HCT116 (cell line): Measurements from ENCODE around the gene SLC25A41. TPM values are rescaled to one million over a fixed set of nuclear protein-coding genes. Genes with fewer than 3 reads are reported as not detected.

ENCODE experiments used
- ATAC-seq: fragments of 200-7000 bp; cut with Tn5 transposase; 2 replicates; pipeline ENCODE4 v1.9.1; 2020; ENCODE audit warnings: mild to moderate bottlenecking, moderate library complexity
- BruUV-seq: library from RNA; stranded (reverse); fragments of 400-500 nt; replicated peaks from 2 replicates; lab custom pipeline; 2021; lab: Mats Ljungman, UMichigan
- CTCF ChIA-PET: fragments of 300-600 bp; sonication (Branson Sonifier 250); formaldehyde crosslinking; loops from one replicate; lab custom pipeline; 2021; ENCODE audit warnings: antibody characterized with exemption; lab: Charles Lee
- POLR2A ChIA-PET: fragments of 300-600, 350-600 bp; sonication (Branson Sonifier 250); formaldehyde crosslinking; loops from one replicate; lab custom pipeline; 2021; ENCODE audit warnings: antibody characterized with exemption; lab: Charles Lee
- RAD21 ChIA-PET, 2 experiments: fragments of 300-600 bp; sonication (Branson Sonifier 250); formaldehyde crosslinking; loops; one replicate each; lab custom pipeline; 2023; ENCODE audit warnings: low total read pairs in 2 of 2; ENCODE audit not compliant: uncharacterized antibody in 2 of 2, unreplicated experiment in 2 of 2, low non-redundant PET in 1 of 2; lab: Charles Lee
- DNase-seq: peaks from one replicate; pipeline ENCODE4 v3.0.0-alpha.2; 2010; ENCODE audit warnings: low read depth, low spot score
- H2AFZ ChIP-seq: fragments of 200-600 bp; shearing (Covaris generic), sonication (generic); 2 replicates; pipeline ENCODE4 v1.6.1; 2017; ENCODE audit warnings: low read depth, mixed run types, mixed read lengths, antibody characterized with exemption, low read length; ENCODE audit not compliant: poor library complexity, severe bottlenecking
- H3K27ac ChIP-seq: 2 replicates; pipeline ENCODE4 v1.5.1; 2012; ENCODE audit warnings: low read depth, low read length
- H3K27me3 ChIP-seq: fragments of 200-600 bp; sonication (generic); 2 replicates; pipeline ENCODE4 v1.6.1; 2016; ENCODE audit warnings: mixed run types, low read length, mixed read lengths; ENCODE audit not compliant: insufficient read depth
- H3K36me3 ChIP-seq, 2 experiments: fragments of 200-500 bp in 1 of 2; fragments of 200-600 bp in 1 of 2; sonication (Bioruptor generic) in 1 of 2; sonication (generic) in 1 of 2; 2 replicates each; pipeline versions ENCODE4 v1.5.1 to v1.6.1; 2014 to 2016; ENCODE audit warnings: low read length in 2 of 2, inconsistent platforms in 1 of 2, mixed read lengths in 1 of 2, mixed run types in 1 of 2; ENCODE audit not compliant: insufficient read depth in 2 of 2, control insufficient read depth in 1 of 2
- H3K4me1 ChIP-seq, 2 experiments: fragments of 200-600 bp in 1 of 2; sonication (generic) in 1 of 2; 2 replicates each; pipeline versions ENCODE4 v1.5.1 to v1.6.1; 2012 to 2017; ENCODE audit warnings: low read length in 2 of 2, inconsistent platforms in 1 of 2, mild to moderate bottlenecking in 1 of 2, mixed read lengths in 1 of 2, mixed run types in 1 of 2, moderate library complexity in 1 of 2; ENCODE audit not compliant: insufficient read depth in 2 of 2, control insufficient read depth in 1 of 2
- H3K4me2 ChIP-seq: fragments of 200-600 bp; sonication (generic); 2 replicates; pipeline ENCODE4 v1.6.1; 2017; ENCODE audit warnings: mixed run types, low read length, mixed read lengths
- H3K4me3 ChIP-seq, 2 experiments: fragments of 200-600 bp in 1 of 2; sonication (generic) in 1 of 2; replicated peaks in 1 of 2; 2 replicates each; pipeline ENCODE4 v1.5.1; 2011 to 2016; ENCODE audit warnings: low read length in 2 of 2, control low read depth in 1 of 2, low read depth in 1 of 2, mild to moderate bottlenecking in 1 of 2, mixed read lengths in 1 of 2, mixed run types in 1 of 2
- H3K79me2 ChIP-seq: fragments of 200-600 bp; sonication (generic); 2 replicates; pipeline ENCODE4 v1.6.1; 2017; ENCODE audit warnings: mild to moderate bottlenecking, mixed run types, low read length, moderate library complexity, mixed read lengths; ENCODE audit not compliant: insufficient read depth
- H3K9ac ChIP-seq: fragments of 200-600 bp; sonication (generic); 2 replicates; pipeline ENCODE4 v1.6.1; 2016; ENCODE audit warnings: low read length, mixed read lengths
- H3K9me2 ChIP-seq: fragments of 200-600 bp; sonication (generic), shearing (Covaris generic); 2 replicates; pipeline ENCODE4 v1.6.1; 2017; ENCODE audit warnings: mixed run types, mild to moderate bottlenecking, moderate library complexity; ENCODE audit not compliant: insufficient read depth
- H3K9me3 ChIP-seq, 2 experiments: fragments of 200-500 bp in 1 of 2; fragments of 200-600 bp in 1 of 2; sonication (Bioruptor generic) in 1 of 2; sonication (generic) in 1 of 2; 2 replicates each; pipeline ENCODE4 v1.6.1; 2014 to 2017; ENCODE audit warnings: low read length in 2 of 2, mixed read lengths in 2 of 2, inconsistent platforms in 1 of 2, low read depth in 1 of 2, mild to moderate bottlenecking in 1 of 2, mixed run types in 1 of 2, moderate library complexity in 1 of 2; ENCODE audit not compliant: control insufficient read depth in 1 of 2, insufficient read depth in 1 of 2
- H4K20me1 ChIP-seq: fragments of 200-600 bp; sonication (generic), shearing (Covaris generic); 2 replicates; pipeline ENCODE4 v1.6.1; 2017; ENCODE audit warnings: mixed run types, mild to moderate bottlenecking, moderate library complexity; ENCODE audit not compliant: insufficient read depth
- CBX3 ChIP-seq: IDR thresholded peaks from 2 replicates; pipeline ENCODE4 v1.6.1; 2012; ENCODE audit warnings: low read depth
- SIN3A ChIP-seq: IDR thresholded peaks from 2 replicates; pipeline ENCODE4 v1.6.1; 2012; ENCODE audit warnings: low read depth
- intact Hi-C: fragments of 100-400 bp; cut with micrococcal nuclease; formaldehyde crosslinking; loops from 2 replicates; pipeline ENCODE4 v1.10.0; 2022
- total RNA-seq: library from RNA; stranded (reverse); gene quantifications from one replicate; pipeline ENCODE4 v1.2.1, GENCODE V29; 2021; ENCODE audit not compliant: unreplicated experiment
- TF ChIP-seq, protein P1 (sequence below): IDR thresholded peaks from 2 replicates; pipeline ENCODE4 v1.6.1; 2012
- TF ChIP-seq, protein P2 (sequence below): IDR thresholded peaks from 2 replicates; pipeline ENCODE4 v1.6.1; 2012; ENCODE audit warnings: low read depth
- TF ChIP-seq, protein P3 (sequence below): IDR thresholded peaks from 2 replicates; pipeline ENCODE4 v1.6.1; 2012

Gene SLC25A41
- total RNA-seq, 1 experiment from 2014 or later, result 0.93 TPM

GRCh38 chr19:6406401-6406800 is 27.2 kb downstream of the SLC25A41 start:
- H3K79me2 ChIP-seq, result no peaks in the 10 kb centered on the region
- CTCF ChIA-PET, result no interaction called here
- ATAC-seq (no peak), DNase-seq (no peak)
- BruUV-seq, result no TSS peak
- no peaks in the 10 kb centered on the region for H3K9me3 ChIP-seq
- H3K4me1 ChIP-seq, result no peaks in the 10 kb centered on the region
- H3K36me3 ChIP-seq, result no peaks in the 10 kb centered on the region
- intact Hi-C loops, result no loop called here
- H4K20me1 ChIP-seq, result no peaks in the 10 kb centered on the region
- RAD21 ChIA-PET, result no interaction called here
- no peak overlapping the region for H3K9ac ChIP-seq
- TF ChIP-seq, protein P1, sequence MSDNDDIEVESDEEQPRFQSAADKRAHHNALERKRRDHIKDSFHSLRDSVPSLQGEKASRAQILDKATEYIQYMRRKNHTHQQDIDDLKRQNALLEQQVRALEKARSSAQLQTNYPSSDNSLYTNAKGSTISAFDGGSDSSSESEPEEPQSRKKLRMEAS, result no peak
- POLR2A ChIA-PET, result no interaction called here
- no peak overlapping the region for H3K4me2 ChIP-seq
- no peaks in the 10 kb centered on the region for H3K9me2 ChIP-seq
- H3K27ac ChIP-seq, result no peak overlapping the region
- H3K27me3 ChIP-seq, result no peaks in the 10 kb centered on the region
- H2AFZ ChIP-seq, result no peak overlapping the region
- H3K4me3 ChIP-seq, result no peak overlapping the region

- H3K4me3 ChIP-seq, result no peak overlapping the region
- ATAC-seq (no peak), DNase-seq (no peak)
- no peak for TF ChIP-seq SIN3A
- TF ChIP-seq CBX3, result no peak
- TF ChIP-seq, protein P2, sequence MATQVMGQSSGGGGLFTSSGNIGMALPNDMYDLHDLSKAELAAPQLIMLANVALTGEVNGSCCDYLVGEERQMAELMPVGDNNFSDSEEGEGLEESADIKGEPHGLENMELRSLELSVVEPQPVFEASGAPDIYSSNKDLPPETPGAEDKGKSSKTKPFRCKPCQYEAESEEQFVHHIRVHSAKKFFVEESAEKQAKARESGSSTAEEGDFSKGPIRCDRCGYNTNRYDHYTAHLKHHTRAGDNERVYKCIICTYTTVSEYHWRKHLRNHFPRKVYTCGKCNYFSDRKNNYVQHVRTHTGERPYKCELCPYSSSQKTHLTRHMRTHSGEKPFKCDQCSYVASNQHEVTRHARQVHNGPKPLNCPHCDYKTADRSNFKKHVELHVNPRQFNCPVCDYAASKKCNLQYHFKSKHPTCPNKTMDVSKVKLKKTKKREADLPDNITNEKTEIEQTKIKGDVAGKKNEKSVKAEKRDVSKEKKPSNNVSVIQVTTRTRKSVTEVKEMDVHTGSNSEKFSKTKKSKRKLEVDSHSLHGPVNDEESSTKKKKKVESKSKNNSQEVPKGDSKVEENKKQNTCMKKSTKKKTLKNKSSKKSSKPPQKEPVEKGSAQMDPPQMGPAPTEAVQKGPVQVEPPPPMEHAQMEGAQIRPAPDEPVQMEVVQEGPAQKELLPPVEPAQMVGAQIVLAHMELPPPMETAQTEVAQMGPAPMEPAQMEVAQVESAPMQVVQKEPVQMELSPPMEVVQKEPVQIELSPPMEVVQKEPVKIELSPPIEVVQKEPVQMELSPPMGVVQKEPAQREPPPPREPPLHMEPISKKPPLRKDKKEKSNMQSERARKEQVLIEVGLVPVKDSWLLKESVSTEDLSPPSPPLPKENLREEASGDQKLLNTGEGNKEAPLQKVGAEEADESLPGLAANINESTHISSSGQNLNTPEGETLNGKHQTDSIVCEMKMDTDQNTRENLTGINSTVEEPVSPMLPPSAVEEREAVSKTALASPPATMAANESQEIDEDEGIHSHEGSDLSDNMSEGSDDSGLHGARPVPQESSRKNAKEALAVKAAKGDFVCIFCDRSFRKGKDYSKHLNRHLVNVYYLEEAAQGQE, result no peak
- TF ChIP-seq, protein P3, sequence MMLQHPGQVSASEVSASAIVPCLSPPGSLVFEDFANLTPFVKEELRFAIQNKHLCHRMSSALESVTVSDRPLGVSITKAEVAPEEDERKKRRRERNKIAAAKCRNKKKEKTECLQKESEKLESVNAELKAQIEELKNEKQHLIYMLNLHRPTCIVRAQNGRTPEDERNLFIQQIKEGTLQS, result no peak
- no peaks in the 10 kb centered on the region for H3K79me2 ChIP-seq
- H2AFZ ChIP-seq, result no peak overlapping the region
- H3K27ac ChIP-seq, result no peak overlapping the region
- no peak overlapping the region for H3K9ac ChIP-seq
- RAD21 ChIA-PET, result no interaction called here
- no peaks in the 10 kb centered on the region for H3K27me3 ChIP-seq
- no peaks in the 10 kb centered on the region for H3K4me1 ChIP-seq
- no TSS peak for BruUV-seq
- POLR2A ChIA-PET, result no interaction called here
- H4K20me1 ChIP-seq, result no peaks in the 10 kb centered on the region
- CTCF ChIA-PET, result no interaction called here
- intact Hi-C loops, result no loop called here
- no peaks in the 10 kb centered on the region for H3K9me3 ChIP-seq
- no peaks in the 10 kb centered on the region for H3K36me3 ChIP-seq
- no peaks in the 10 kb centered on the region for H3K9me2 ChIP-seq
- no peak overlapping the region for H3K4me2 ChIP-seq
These were observed 30.5 kb downstream of the SLC25A41 start for GRCh38 chr19:6402837-6403608.
